Astrocyte of the spinal cord (primary cell): Measurements from ENCODE around the gene PDLIM4.

ENCODE experiments used
- DNase-seq: peaks from one replicate; pipeline ENCODE4 v3.0.0; 2011; ENCODE audit warnings: low read depth, low spot score
- H3K4me3 ChIP-seq: 2 replicates; pipeline ENCODE4 v1.5.1; 2011; ENCODE audit warnings: low read depth, mild to moderate bottlenecking, low read length, moderate library complexity
- in situ Hi-C: cut with HindIII; loops from 2 replicates; pipeline ENCODE4 v1.10.0; 2017; ENCODE audit warnings: low sequenced_read_pairs
- TF ChIP-seq, protein P1 (sequence below): IDR thresholded peaks from 2 replicates; pipeline ENCODE4 v1.5.1; 2012; ENCODE audit warnings: low read depth, mild to moderate bottlenecking, low read length, inconsistent platforms

PDLIM4 gene

DNA sequence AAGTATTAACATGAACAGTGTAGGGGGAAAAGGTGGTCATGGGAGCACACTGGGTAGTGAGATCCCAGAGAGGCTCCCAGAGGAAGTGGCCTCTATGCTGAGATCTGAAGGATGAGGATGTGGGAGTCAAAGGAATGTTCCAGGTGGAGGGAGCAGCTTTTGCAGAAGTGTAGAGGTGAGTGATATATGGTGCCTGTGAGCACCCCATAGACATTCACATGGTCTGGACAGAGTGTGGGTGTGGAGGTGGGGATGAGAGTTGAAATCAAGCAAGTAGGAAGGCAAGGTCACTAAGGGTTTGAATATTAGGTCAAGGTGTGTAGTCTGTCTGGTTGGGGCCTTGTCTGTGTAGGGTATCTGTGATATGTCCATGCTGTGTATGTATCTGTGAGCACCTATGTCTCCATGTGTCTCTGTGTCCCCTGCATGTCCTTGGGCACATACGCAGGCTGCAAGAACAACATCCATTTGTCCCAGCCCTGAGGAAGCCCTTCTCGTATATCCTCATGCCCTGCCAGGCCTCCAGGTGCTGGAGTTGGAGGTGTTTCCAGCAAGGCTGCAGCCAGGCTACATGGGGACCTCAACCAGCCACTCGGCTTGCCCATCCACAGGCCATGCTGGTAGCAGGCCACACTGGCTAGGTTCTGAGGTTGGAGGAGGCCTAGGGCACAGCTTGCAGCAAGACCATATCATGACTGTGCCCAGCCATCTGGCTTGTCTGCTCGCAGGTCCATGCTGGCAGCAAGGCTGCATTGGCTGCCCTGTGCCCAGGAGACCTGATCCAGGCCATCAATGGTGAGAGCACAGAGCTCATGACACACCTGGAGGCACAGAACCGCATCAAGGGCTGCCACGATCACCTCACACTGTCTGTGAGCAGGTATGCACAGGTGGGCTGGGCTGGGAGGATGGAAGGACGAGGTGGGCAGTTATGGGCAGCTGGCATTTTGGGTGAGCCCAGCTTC is 4.7 kb downstream of the PDLIM4 start:
- TF ChIP-seq, protein P1, sequence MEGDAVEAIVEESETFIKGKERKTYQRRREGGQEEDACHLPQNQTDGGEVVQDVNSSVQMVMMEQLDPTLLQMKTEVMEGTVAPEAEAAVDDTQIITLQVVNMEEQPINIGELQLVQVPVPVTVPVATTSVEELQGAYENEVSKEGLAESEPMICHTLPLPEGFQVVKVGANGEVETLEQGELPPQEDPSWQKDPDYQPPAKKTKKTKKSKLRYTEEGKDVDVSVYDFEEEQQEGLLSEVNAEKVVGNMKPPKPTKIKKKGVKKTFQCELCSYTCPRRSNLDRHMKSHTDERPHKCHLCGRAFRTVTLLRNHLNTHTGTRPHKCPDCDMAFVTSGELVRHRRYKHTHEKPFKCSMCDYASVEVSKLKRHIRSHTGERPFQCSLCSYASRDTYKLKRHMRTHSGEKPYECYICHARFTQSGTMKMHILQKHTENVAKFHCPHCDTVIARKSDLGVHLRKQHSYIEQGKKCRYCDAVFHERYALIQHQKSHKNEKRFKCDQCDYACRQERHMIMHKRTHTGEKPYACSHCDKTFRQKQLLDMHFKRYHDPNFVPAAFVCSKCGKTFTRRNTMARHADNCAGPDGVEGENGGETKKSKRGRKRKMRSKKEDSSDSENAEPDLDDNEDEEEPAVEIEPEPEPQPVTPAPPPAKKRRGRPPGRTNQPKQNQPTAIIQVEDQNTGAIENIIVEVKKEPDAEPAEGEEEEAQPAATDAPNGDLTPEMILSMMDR: no peak
- no peak for DNase-seq
- in situ Hi-C loops: no loop called here
- H3K4me3 ChIP-seq: no peak overlapping the region

DNA sequence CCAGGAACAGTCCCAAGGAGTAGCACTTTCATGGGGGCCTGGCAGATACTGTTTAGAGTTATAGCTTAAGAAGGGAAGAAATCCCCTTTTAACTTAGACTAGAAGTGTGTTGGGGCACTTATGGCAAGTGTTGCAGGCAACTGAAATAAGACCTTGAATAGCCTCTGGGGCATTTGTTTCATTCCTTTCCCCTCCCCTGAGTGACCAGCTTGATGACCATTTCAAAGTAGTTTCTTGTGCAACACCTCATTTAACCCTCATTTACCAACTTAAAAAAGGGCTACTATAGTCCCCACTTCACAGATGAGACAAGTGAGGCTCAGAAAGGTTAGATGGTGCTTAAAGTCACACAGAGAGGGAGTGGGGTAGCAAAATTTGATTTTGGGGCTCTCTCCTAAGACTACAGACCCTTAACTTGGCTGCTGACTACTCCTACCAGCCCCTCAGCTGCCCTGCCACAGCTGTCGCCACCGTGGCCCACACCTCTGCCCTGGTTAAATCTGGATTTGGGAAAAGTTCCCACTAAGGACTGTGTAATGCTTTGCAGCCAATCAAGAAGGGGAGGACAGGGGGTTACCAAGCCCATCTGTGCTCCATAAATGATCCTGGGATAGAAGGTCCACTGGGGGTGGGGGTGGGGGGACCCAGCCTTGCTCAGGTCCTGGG is 5.5 kb downstream of the PDLIM4 start:
- in situ Hi-C loops: no loop called here
- TF ChIP-seq, protein P1: no peak
- DNase-seq: no peak
- H3K4me3 ChIP-seq: no peak overlapping the region

DNA sequence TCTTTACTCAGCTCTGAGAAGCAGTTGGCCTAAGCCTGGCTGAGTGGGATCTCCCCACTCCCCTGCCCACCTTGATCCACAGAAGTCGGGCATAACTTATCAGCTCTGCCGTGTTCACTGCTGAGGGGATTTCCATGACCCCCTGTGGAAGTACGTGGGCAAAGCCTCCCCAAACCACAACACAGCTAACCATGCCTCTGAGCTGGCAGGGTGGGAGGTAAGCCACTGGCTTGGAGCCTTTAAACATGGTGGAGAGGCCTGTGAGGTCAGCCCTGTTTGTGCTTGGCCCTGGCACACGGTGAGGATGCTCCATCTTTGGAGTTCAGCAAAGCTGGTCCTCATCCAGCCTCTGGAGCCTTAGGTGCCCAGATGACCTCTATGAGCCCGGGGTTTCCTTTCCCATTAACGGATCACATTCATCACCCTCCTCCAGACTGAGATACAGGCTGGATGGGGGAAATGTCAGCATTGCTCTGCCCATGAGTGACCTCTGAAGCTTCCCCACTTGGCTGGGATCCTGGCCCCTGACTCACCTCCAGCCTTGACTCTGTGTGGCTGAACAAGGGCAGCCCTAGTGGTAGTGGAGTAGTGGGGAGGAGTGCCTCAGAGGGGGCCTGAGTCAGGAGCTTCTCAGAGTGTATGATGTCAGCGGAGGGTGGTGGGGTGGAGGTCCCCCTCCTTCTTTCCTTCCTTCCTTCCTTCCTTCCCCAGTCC is 6.2 kb downstream of the PDLIM4 start:
- peak; percentile 92 for DNase-seq
- no peak overlapping the region for H3K4me3 ChIP-seq
- in situ Hi-C loops: no loop called here
- TF ChIP-seq, protein P1: peak; percentile 32

DNA sequence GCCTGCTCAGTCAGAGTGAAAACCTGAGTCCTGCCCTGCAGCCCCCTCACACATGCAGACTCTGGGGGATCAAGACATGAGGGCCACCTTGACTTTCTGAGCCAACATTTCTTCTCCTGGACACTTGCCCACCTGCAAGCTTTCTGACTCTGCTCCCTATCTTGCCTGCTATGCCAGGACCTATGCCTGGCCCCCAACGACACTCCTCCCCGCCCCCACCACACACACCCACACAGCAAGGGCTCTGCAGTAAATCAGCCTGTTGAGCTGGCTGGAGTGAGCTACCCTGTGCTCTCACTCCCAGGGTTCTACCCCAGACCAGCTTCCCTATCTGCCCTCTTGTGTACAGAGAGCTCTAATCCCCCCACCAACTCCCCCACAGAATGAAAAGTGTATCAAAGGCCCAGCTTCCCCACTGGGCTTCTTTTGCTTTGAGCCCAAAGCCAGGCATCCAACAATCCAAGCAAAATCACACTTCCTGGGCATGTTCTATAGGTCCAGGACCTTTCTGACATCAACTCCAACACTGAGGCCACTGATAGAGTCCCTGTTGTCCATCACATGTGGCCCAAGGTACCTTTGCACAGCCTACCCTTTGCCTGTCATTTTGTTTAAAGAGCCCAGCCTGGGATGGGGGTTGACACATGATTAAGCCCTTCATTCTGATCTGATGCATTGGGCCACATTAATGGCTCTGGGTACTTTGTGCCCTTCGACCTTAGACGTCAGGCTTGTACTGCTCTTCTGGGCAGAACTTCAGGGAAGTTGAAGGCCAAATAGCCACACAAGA is 7.2 kb downstream of the PDLIM4 start:
- no peak for DNase-seq
- TF ChIP-seq, protein P1: no peak
- in situ Hi-C loops: no loop called here
- H3K4me3 ChIP-seq: no peak overlapping the region

DNA sequence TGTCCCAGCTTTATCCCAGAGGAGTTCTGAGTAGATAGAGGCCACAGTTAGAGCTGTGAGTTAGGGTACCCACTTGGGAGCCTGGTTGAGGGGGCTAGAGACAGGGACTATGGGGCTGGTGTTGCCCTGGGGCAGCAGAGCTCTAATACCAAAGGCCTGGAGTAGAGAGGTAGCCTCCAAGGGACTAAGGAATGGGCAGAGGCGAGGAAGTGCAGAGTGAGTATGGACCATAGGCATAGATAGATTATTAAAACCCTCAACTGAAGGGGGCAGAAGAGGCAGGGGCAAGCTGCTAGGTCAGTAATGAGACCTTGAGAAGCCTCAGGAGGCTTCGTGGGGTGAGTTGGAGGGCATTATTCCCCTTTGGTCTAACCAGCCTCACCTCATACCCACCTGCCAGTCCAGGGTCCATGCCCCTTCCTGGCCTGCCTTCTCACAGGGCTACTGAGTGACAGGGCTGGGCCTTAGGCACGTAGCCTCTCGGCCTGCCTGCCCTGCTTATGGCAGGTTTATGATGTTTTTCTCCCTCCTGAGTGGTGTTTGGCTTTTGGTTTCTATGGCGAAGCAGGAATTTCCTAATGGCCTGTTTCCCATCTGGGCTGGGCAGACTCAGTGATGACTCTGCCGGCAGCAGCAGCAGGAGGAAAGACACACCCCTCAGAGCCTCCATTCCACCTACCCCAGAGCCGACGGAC is 8.0 kb downstream of the PDLIM4 start:
- H3K4me3 ChIP-seq: no peak overlapping the region
- in situ Hi-C loops: no loop called here
- TF ChIP-seq, protein P1: peak; percentile 4
- DNase-seq: peak; percentile 96
